HG03469 (cell line): ENCODE measurements around the gene MPP4.

Source experiments
- ATAC-seq: cut with Tn5 transposase; IDR thresholded peaks from one replicate; pipeline ENCODE4 v1.9.1; 2021; ENCODE audit warnings: mild to moderate bottlenecking, moderate library complexity, moderate number of reproducible peaks; ENCODE audit not compliant: unreplicated experiment

Gene MPP4

GRCh38 chr2:201631041-201631440 is 67.4 kb downstream of the MPP4 start:
- no peak for ATAC-seq

- ATAC-seq: no peak
Observed at GRCh38 chr2:201630577-201630976, 67.9 kb downstream of the MPP4 start.

GRCh38 chr2:201628545-201628944 is 69.9 kb downstream of the MPP4 start:
- no peak for ATAC-seq

- no peak for ATAC-seq
Observed at GRCh38 chr2:201622306-201622970, 76.0 kb downstream of the MPP4 start.

- ATAC-seq: no peak
Observed at GRCh38 chr2:201621293-201621999, 77.0 kb downstream of the MPP4 start.

- ATAC-seq: no peak
Observed at GRCh38 chr2:201618744-201619662, 79.4 kb downstream of the MPP4 start.

- ATAC-seq: no peak
Observed at GRCh38 chr2:201608021-201608420, 90.4 kb downstream of the MPP4 start.

- no peak for ATAC-seq
Observed at GRCh38 chr2:201607568-201607967, 90.9 kb downstream of the MPP4 start.

GRCh38 chr2:201600906-201601305 is 97.5 kb downstream of the MPP4 start:
- no peak for ATAC-seq

- ATAC-seq: no peak
Observed at GRCh38 chr2:201597397-201597796, 101.0 kb downstream of the MPP4 start.
